B cell (primary cell): ENCODE measurements around the gene POLG2. TPM values are rescaled to one million over a fixed set of nuclear protein-coding genes. Genes with fewer than 3 reads are reported as not detected.

Experiments
- ATAC-seq: fragments of 200-7000 bp; cut with Tn5 transposase; one replicate; pipeline ENCODE4 v1.10.0; 2021; ENCODE audit warnings: low read depth, mild to moderate bottlenecking, moderate number of reproducible peaks, moderate library complexity
- CTCF ChIA-PET: fragments of 350-600 bp; sonication (Branson Sonifier 250); formaldehyde crosslinking; loops from one replicate; lab custom pipeline; 2021; ENCODE audit warnings: antibody characterized with exemption, inconsistent platforms; lab: Charles Lee
- POLR2A ChIA-PET: fragments of 350-600 bp; sonication (Branson Sonifier 250); formaldehyde crosslinking; loops from one replicate; lab custom pipeline; 2021; ENCODE audit warnings: antibody characterized with exemption; lab: Charles Lee
- DNase-seq: peaks from one replicate; pipeline ENCODE4 v3.0.0; 2013
- H2AFZ ChIP-seq: 2 replicates; pipeline ENCODE4 v1.6.1; 2012; ENCODE audit warnings: mild to moderate bottlenecking, low read depth, low read length; ENCODE audit not compliant: insufficient read depth, poor library complexity, severe bottlenecking
- H3K27ac ChIP-seq, 2 donors: 1 replicate in 1 of 2; 2 replicates in 1 of 2; pipeline ENCODE4 v1.5.1; 2012 to 2013; ENCODE audit warnings: low read length in 2 of 2, mild to moderate bottlenecking in 2 of 2, moderate library complexity in 1 of 2
- H3K27me3 ChIP-seq, 4 experiments: fragments of 200-600 bp in 1 of 4; sonication (generic) in 1 of 4; replicated peaks in 1 of 4; 1 replicate in 2 of 4; 2 replicates in 2 of 4; pipeline versions ENCODE4 v1.6.1 to v1.7.0; 2013 to 2016; ENCODE audit warnings: low read length in 3 of 4, mild to moderate bottlenecking in 2 of 4, mixed read lengths in 1 of 4, moderate library complexity in 1 of 4; ENCODE audit not compliant: insufficient read depth in 4 of 4, control insufficient read depth in 3 of 4; ENCODE audit errors: control extremely low read depth in 1 of 4
- H3K36me3 ChIP-seq, 2 experiments: replicated peaks in 1 of 2; 1 replicate in 1 of 2; 2 replicates in 1 of 2; pipeline versions ENCODE4 v1.6.1 to v1.7.1; 2013; ENCODE audit warnings: low read length in 1 of 2; ENCODE audit not compliant: insufficient read depth in 2 of 2, control insufficient read depth in 1 of 2; ENCODE audit errors: control extremely low read depth in 1 of 2, extremely low read depth in 1 of 2
- H3K4me1 ChIP-seq, 2 donors: fragments of 200-600 bp in 1 of 2; sonication (generic) in 1 of 2; 1 replicate in 1 of 2; 2 replicates in 1 of 2; pipeline versions ENCODE4 v1.5.1 to v1.6.1; 2013 to 2017; ENCODE audit warnings: low read length in 2 of 2; ENCODE audit not compliant: control insufficient read depth in 2 of 2, insufficient read depth in 2 of 2
- H3K4me2 ChIP-seq: replicated peaks from 2 replicates; pipeline ENCODE3; 2012; ENCODE audit warnings: mild to moderate bottlenecking, low read depth, low read length; ENCODE audit not compliant: poor library complexity, severe bottlenecking
- H3K4me3 ChIP-seq, 5 experiments: fragments of 200-600 bp in 1 of 5; sonication (generic) in 1 of 5; 1 replicate in 3 of 5; 2 replicates in 2 of 5; pipeline versions ENCODE4 v1.5.1 to v1.7.0; 2011 to 2016; ENCODE audit warnings: low read length in 4 of 5, mild to moderate bottlenecking in 4 of 5, low read depth in 2 of 5, control low read depth in 1 of 5, moderate library complexity in 1 of 5; ENCODE audit not compliant: insufficient read depth in 1 of 5; ENCODE audit errors: control extremely low read depth in 1 of 5, extremely low read depth in 1 of 5
- H3K79me2 ChIP-seq: fragments of 200-600 bp; sonication (generic); one replicate; pipeline ENCODE4 v1.6.0; 2016; ENCODE audit warnings: low read length; ENCODE audit not compliant: control insufficient read depth, insufficient read depth
- H3K9ac ChIP-seq: fragments of 200-600 bp; sonication (generic); 2 replicates; pipeline ENCODE4 v1.6.1; 2017; ENCODE audit warnings: mild to moderate bottlenecking, low read length, moderate library complexity
- H3K9me3 ChIP-seq, 3 donors: one replicate each; pipeline versions ENCODE4 v1.6.1 to v1.7.1; 2013; ENCODE audit warnings: low read length in 2 of 3; ENCODE audit not compliant: control insufficient read depth in 2 of 3, insufficient read depth in 1 of 3; ENCODE audit errors: control extremely low read depth in 1 of 3
- H4K20me1 ChIP-seq: 2 replicates; pipeline ENCODE4 v1.6.0; 2012; ENCODE audit warnings: mild to moderate bottlenecking, low read length; ENCODE audit not compliant: insufficient read depth, control insufficient read depth, poor library complexity, severe bottlenecking
- H3K27ac Mint-ChIP-seq: one replicate; pipeline ENCODE4 v1.8.0; 2021; ENCODE audit warnings: mixed read lengths
- H3K27me3 Mint-ChIP-seq: one replicate; pipeline ENCODE4 v1.8.0; 2021; ENCODE audit warnings: mixed read lengths
- H3K4me1 Mint-ChIP-seq: one replicate; pipeline ENCODE4 v1.8.0; 2021; ENCODE audit warnings: mixed read lengths
- H3K4me3 Mint-ChIP-seq: one replicate; pipeline ENCODE4 v1.8.0; 2021; ENCODE audit warnings: mixed read lengths
- H3K9me3 Mint-ChIP-seq: one replicate; pipeline ENCODE4 v1.8.0; 2022; ENCODE audit warnings: mixed read lengths; ENCODE audit not compliant: insufficient read depth
- CTCF ChIP-seq: fragments of 200-600 bp; IDR thresholded peaks from one replicate; pipeline ENCODE4 v1.8.0; 2022; ENCODE audit warnings: antibody characterized with exemption, mild to moderate bottlenecking
- WGBS: methylation state at CpG from one replicate; pipeline ENCODE4 v1.1.5; 2013; ENCODE audit warnings: missing lambda C conversion rate; ENCODE audit not compliant: insufficient coverage; 5-methylcytosine and 5-hydroxymethylcytosine counted together
- intact Hi-C: fragments of 100-400 bp; cut with micrococcal nuclease; formaldehyde crosslinking; loops from one replicate; pipeline ENCODE4 v1.10.0; 2022
- polyA plus RNA-seq: library from polyadenylated mRNA; depleted of rRNA; stranded (reverse); fragments of >200 nt; gene quantifications from 2 replicates; pipeline ENCODE4 v1.2.3, GENCODE V29; 2012
- total RNA-seq, 2 donors: library from RNA; stranded (reverse); fragments of 120-200 nt in 1 of 2; gene quantifications; 1 replicate in 1 of 2; 2 replicates in 1 of 2; pipeline versions ENCODE4 v1.2.3 to v1.2.4, GENCODE V29; 2013 to 2022

POLG2 gene
- total and polyA plus RNA-seq, 2 donors (not counting 1 experiment from before 2014, with no cell fraction given): 26.9 to 74.5 TPM

GRCh38 chr17:64499805-64500486, 3.1 kb upstream of the POLG2 start:
- Mint-ChIP-seq H3K27ac (peak overlapping the region; percentile 15), H3K9me3 (no peaks in the 10 kb centered on the region), H3K27me3 (no peaks in the 10 kb centered on the region), H3K4me3 (no peak overlapping the region), H3K4me1 (peaks cover 82% of the 10 kb centered on the region)
- H3K27ac ChIP-seq: no peak overlapping the region
- H2AFZ ChIP-seq: no peak overlapping the region
- peaks cover 39 to 42% of the 10 kb centered on the region in 2 donors for H3K4me1 ChIP-seq
- CTCF ChIA-PET: interaction anchor here (6.9 kb wide), 1 partner anchor 79 kb away, joined by 112 read pairs; no protein-coding TSS in a partner anchor
- peaks cover 4 to 58% of the 10 kb centered on the region in 2 experiments for H3K36me3 ChIP-seq
- H3K27me3 ChIP-seq: no peaks in the 10 kb centered on the region
- no peak overlapping the region for H3K4me2 ChIP-seq
- TF ChIP-seq CTCF: no peak
- H3K4me3 ChIP-seq: no peak overlapping the region
- POLR2A ChIA-PET: no interaction called here
- no peaks in the 10 kb centered on the region for H3K9me3 ChIP-seq
- peaks cover 56% of the 10 kb centered on the region for H3K79me2 ChIP-seq
- intact Hi-C loops: loop anchor here (5.0 kb wide), 2 partner anchors 178 to 568 kb away; partner anchors contain the start of gene CD79B
- 100% methylated on average over 1 of the region's 6 CpGs for WGBS
- H3K9ac ChIP-seq: no peak overlapping the region
- peaks cover 61% of the 10 kb centered on the region for H4K20me1 ChIP-seq
- no peak for ATAC-seq
- DNase-seq: peak; percentile 36
